Upper lobe of left lung (tissue), 4 donors: ENCODE results near the gene METRNL.

Experiments used
- CTCF ChIP-seq, 6 experiments: fragments of 450-650 bp in 4 of 6; fragments of 200-600 bp in 2 of 6; sonication (generic) in 2 of 6; IDR thresholded peaks; one replicate each; pipeline ENCODE4 v1.5.1; 2016 to 2019; ENCODE audit warnings: antibody characterized with exemption in 6 of 6
- EP300 ChIP-seq, 4 donors: sonication (generic); formaldehyde crosslinking; IDR thresholded peaks; one replicate each; pipeline ENCODE4 v1.5.1; 2017; ENCODE audit warnings: antibody characterized with exemption in 4 of 4, control low read depth in 2 of 4
- POLR2A ChIP-seq, 4 donors: fragments of 450-650 bp; IDR thresholded peaks; one replicate each; pipeline ENCODE4 v1.5.1; 2016 to 2017; ENCODE audit warnings: antibody characterized with exemption in 4 of 4, mild to moderate bottlenecking in 2 of 4

DNA sequence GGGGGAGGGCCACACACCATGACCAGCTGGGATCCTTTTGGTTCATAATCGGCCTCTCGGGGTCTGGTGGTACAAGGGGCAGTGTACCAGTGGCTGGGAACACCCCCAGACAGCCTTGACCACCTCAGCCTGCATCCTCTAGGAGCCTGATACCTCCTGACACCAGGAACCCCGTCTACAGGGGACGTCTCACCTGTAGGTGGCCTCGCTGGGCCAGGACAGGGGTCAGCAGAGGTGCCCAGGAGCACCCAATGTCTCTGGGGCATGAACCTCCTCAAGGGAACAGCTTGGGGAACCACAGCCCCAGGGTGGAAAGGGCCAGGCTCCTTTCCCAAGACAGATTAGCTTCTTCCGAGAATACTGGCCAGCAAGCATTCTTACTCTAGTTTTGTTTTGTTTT is 2.5 kb upstream of the METRNL start:
- TF ChIP-seq POLR2A (IDR thresholded peaks at IDR 0.05) (no peak), EP300 (IDR thresholded peaks at IDR 0.05) (no peak), CTCF (IDR thresholded peaks at IDR 0.05) (peak in 5 of 6 experiments; percentile 16 to 50 (median 21))
